PFSK-1 (cell line): ENCODE data around the gene DPP6.

Experiments
- FOXP2 ChIP-seq: optimal IDR thresholded peaks from 2 replicates; pipeline ENCODE3; 2011; ENCODE audit warnings: borderline replicate concordance, control low read depth, inconsistent platforms; ENCODE audit not compliant: insufficient read depth; ENCODE audit errors: extremely low read length, extremely low read depth
- POLR2AphosphoS5 ChIP-seq: IDR thresholded peaks from 2 replicates; pipeline ENCODE4 v1.6.1; 2012; ENCODE audit warnings: low read depth, mild to moderate bottlenecking, control low read depth, low read length, moderate library complexity
- SIN3A ChIP-seq: IDR thresholded peaks from 2 replicates; pipeline ENCODE4 v1.6.1; 2012; ENCODE audit warnings: mild to moderate bottlenecking, low read length, moderate library complexity, borderline replicate concordance; ENCODE audit not compliant: insufficient read depth
- TAF1 ChIP-seq: IDR thresholded peaks from 2 replicates; pipeline ENCODE4 v1.6.1; 2012; ENCODE audit warnings: low read length, control low read depth, borderline replicate concordance; ENCODE audit not compliant: insufficient read depth
- TF ChIP-seq, protein P1 (sequence below), 2 experiments: IDR thresholded peaks; 2 replicates each; pipeline versions ENCODE4 v1.6.1 to v1.8.0; 2011 to 2012; ENCODE audit warnings: low read depth in 2 of 2, low read length in 2 of 2, control low read depth in 1 of 2, inconsistent platforms in 1 of 2, mild to moderate bottlenecking in 1 of 2, moderate library complexity in 1 of 2; ENCODE audit not compliant: insufficient read depth in 1 of 2

Gene DPP6

DNA sequence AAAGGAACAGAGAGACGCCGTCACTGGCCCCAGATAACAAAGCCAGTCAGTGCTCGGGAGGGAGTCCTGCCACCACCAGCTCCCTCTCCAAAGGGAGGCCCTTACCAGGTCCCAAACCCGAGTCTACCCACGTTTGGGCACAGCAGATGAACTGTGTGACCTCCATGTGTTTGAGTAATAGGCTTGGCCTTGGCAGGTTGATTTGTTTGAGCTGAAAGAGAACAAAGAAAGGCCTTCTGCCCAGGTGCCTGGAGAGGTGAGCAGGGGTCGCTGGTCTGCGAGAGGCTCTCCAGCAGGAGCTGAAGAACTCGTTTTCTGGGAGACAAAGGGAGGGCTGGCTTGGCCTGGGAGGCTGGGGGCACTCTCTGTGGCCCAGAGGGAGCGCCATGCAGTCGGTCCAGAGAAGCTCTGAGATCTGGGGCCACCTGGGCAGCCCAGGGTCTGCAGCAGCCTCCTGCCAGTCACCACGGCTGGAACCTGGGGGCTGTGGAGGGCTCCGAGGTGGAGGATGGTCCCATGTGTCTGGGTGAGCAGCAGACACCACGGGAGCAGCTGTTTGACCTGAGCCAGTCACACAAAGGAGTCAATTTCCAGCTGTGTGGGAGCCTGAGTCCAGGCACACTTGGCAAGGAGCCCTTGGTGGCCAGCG is 851.0 kb downstream of the DPP6 start:
- TF ChIP-seq, protein P1, sequence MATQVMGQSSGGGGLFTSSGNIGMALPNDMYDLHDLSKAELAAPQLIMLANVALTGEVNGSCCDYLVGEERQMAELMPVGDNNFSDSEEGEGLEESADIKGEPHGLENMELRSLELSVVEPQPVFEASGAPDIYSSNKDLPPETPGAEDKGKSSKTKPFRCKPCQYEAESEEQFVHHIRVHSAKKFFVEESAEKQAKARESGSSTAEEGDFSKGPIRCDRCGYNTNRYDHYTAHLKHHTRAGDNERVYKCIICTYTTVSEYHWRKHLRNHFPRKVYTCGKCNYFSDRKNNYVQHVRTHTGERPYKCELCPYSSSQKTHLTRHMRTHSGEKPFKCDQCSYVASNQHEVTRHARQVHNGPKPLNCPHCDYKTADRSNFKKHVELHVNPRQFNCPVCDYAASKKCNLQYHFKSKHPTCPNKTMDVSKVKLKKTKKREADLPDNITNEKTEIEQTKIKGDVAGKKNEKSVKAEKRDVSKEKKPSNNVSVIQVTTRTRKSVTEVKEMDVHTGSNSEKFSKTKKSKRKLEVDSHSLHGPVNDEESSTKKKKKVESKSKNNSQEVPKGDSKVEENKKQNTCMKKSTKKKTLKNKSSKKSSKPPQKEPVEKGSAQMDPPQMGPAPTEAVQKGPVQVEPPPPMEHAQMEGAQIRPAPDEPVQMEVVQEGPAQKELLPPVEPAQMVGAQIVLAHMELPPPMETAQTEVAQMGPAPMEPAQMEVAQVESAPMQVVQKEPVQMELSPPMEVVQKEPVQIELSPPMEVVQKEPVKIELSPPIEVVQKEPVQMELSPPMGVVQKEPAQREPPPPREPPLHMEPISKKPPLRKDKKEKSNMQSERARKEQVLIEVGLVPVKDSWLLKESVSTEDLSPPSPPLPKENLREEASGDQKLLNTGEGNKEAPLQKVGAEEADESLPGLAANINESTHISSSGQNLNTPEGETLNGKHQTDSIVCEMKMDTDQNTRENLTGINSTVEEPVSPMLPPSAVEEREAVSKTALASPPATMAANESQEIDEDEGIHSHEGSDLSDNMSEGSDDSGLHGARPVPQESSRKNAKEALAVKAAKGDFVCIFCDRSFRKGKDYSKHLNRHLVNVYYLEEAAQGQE (IDR thresholded peaks at IDR 0.05; ENCODE audit: insufficient read depth in 1 of 2, low read depth in 2 of 2, low read length in 2 of 2) = no peak
- no peak for TF ChIP-seq TAF1
- no peak for TF ChIP-seq FOXP2
- no peak for TF ChIP-seq SIN3A
- TF ChIP-seq POLR2AphosphoS5 = no peak

DNA sequence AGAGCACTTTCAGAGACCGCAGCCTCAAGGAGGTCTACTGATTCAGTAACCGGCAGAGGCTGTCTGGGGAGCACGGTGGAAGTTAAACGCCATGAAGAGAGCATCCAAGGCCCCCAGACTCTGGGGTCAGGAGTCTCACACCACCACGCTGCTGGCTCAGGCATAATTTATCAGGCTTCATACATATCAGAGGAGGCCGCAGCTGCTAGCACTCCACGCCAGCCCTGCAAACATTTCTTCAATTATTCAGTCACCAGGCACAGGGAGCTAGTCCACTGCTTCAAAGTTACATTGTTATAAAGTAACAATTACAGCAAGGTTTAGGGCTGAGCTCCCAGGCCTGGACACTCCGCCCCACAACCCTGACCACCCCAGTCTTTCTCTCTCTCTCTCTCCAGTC is 852.9 kb downstream of the DPP6 start:
- TF ChIP-seq, protein P1 (IDR thresholded peaks at IDR 0.05; ENCODE audit: insufficient read depth in 1 of 2, low read depth in 2 of 2, low read length in 2 of 2) = no peak

DNA sequence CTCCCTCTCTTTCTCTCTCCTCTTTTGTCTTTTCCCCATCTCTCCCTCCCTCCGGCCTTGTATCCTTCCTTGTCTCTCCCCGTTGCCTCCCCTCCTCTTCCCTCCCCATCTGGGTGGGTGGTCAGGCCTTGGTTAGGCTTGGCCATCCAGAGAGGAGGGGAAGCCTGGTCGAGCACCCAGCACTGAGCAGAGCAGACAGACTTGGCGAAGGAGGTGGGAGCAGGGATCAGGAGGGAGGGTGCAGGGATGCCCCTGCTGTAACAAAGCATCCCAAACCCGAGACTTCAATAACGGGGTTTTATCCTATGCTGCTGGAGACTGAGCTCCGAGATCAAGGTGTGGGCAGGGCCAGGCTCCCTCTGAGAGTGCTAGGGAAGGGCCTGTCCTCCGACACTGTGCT is 853.4 kb downstream of the DPP6 start:
- TF ChIP-seq, protein P1 (IDR thresholded peaks at IDR 0.05; ENCODE audit: insufficient read depth in 1 of 2, low read depth in 2 of 2, low read length in 2 of 2) = no peak
- TF ChIP-seq FOXP2 (no peak), SIN3A (no peak), POLR2AphosphoS5 (no peak), TAF1 (no peak)

DNA sequence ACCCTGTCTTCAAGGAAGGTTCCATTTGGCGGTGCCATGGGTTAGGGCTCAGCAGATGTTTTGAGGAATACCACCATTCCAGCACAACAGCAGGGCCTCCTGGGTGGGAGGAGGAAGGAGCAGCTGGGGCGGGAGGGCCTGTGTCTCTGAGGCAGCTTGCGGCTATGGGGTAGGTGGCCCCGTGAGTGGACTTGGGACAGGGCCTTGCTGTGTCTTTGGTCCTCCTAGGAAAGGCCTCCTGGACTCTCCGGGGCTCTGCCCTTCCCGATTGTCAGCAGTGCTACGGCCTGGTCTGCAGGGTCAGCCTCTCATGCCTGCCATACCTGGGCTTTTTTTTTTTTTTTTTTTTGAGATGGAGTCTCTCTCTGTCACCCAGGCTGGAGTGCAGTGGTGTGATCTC is 854.0 kb downstream of the DPP6 start:
- TF ChIP-seq TAF1 = no peak
- no peak for TF ChIP-seq FOXP2
- TF ChIP-seq, protein P1 (IDR thresholded peaks at IDR 0.05; ENCODE audit: insufficient read depth in 1 of 2, low read depth in 2 of 2, low read length in 2 of 2) = no peak
- no peak for TF ChIP-seq POLR2AphosphoS5
- no peak for TF ChIP-seq SIN3A
